Measurements from ENCODE around the gene BOLA1.

GRCh38 chr1:149888247-149888998 lies 10.9 kb upstream of the BOLA1 start:
- TF ChIP-seq CTCF (IDR thresholded peaks at IDR 0.05; ENCODE audit: insufficient read depth, low read length) (peak; percentile 43), POLR2AphosphoS5 (IDR thresholded peaks at IDR 0.05; ENCODE audit: low read depth) (peak; percentile 59), GABPA (IDR thresholded peaks at IDR 0.05; ENCODE audit: low read depth) (no peak), REST (IDR thresholded peaks at IDR 0.05; ENCODE audit: insufficient replicate concordance, low read depth) (no peak)

Data from HL-60 (cell line).